Activated T-helper 9 cell treated with anti-CD3 and anti-CD28 coated beads, Interleukin-2, amount 50 U/mL, for 16 hours (primary cell): Measurements from ENCODE around the gene HECTD1.
"Not testable (repeated sequence)": the region's sequence is repeated elsewhere in the genome, so short reads cannot be mapped to it uniquely, and the experiment has no call there.

Experiments
- DNase-seq: peaks from one replicate; pipeline ENCODE4 v3.0.0-alpha.2; 2020; ENCODE audit warnings: low read depth

Gene HECTD1

GRCh38 chr14:31092160-31092708 is 115.4 kb downstream of the HECTD1 start:
- DNase-seq: no peak

GRCh38 chr14:31090883-31091764 is 116.5 kb downstream of the HECTD1 start:
- DNase-seq: no peak

- DNase-seq: not testable (repeated sequence)
Observed at GRCh38 chr14:31086466-31086865, 121.1 kb downstream of the HECTD1 start.

GRCh38 chr14:31085027-31085426 is 122.6 kb downstream of the HECTD1 start:
- DNase-seq: no peak

- no peak for DNase-seq
Observed at GRCh38 chr14:31084385-31084784, 123.2 kb downstream of the HECTD1 start.

- DNase-seq: no peak
Observed at GRCh38 chr14:31083781-31084180, 123.8 kb downstream of the HECTD1 start.

GRCh38 chr14:31080484-31080883 is 127.1 kb downstream of the HECTD1 start:
- no peak for DNase-seq

- DNase-seq: no peak
Observed at GRCh38 chr14:31080056-31080455, 127.5 kb downstream of the HECTD1 start.

- no peak for DNase-seq
Observed at GRCh38 chr14:31078766-31079165, 128.8 kb downstream of the HECTD1 start.

- DNase-seq: no peak
Observed at GRCh38 chr14:31075144-31075543, 132.4 kb downstream of the HECTD1 start.

- DNase-seq: no peak
Observed at GRCh38 chr14:31071151-31071550, 136.4 kb downstream of the HECTD1 start.

GRCh38 chr14:31070431-31070830 is 137.2 kb downstream of the HECTD1 start:
- DNase-seq: no peak

GRCh38 chr14:31069343-31069742 is 138.2 kb downstream of the HECTD1 start:
- no peak for DNase-seq

GRCh38 chr14:31068235-31068634 is 139.4 kb downstream of the HECTD1 start:
- DNase-seq: no peak

GRCh38 chr14:31062908-31063307 is 144.7 kb downstream of the HECTD1 start:
- DNase-seq: not testable (repeated sequence)

- DNase-seq: no peak
Observed at GRCh38 chr14:31060253-31060875, 147.2 kb downstream of the HECTD1 start.

- no peak for DNase-seq
Observed at GRCh38 chr14:31059152-31059924, 148.3 kb downstream of the HECTD1 start.

- no peak for DNase-seq
Observed at GRCh38 chr14:31057701-31058364, 149.8 kb downstream of the HECTD1 start.

- DNase-seq: no peak
Observed at GRCh38 chr14:31057035-31057434, 150.6 kb downstream of the HECTD1 start.

- not testable (repeated sequence) for DNase-seq
Observed at GRCh38 chr14:31052905-31053586, 154.5 kb downstream of the HECTD1 start.

- no peak for DNase-seq
Observed at GRCh38 chr14:31051511-31051910, 156.1 kb downstream of the HECTD1 start.
